Left lobe of liver (tissue), 2 donors: ENCODE results near the gene ZNF280D. TPM values are rescaled to one million over a fixed set of nuclear protein-coding genes. Genes with fewer than 3 reads are reported as not detected.
A peak's percentile ranks its signal among the peaks of the same experiment; 100 is the strongest.

Experiments
- ATAC-seq: fragments of 200-7000 bp; cut with Tn5 transposase; one replicate; pipeline ENCODE4 v1.9.1; 2020; ENCODE audit warnings: mild to moderate bottlenecking, moderate library complexity
- DNase-seq: peaks from one replicate; pipeline ENCODE4 v3.0.0-alpha.2; 2020; ENCODE audit warnings: low spot score
- total RNA-seq: library from RNA; stranded (reverse); gene quantifications from one replicate; pipeline ENCODE4 v1.2.1, GENCODE V29; 2021
- donor health status: DM: no; HTN: no; CAD: no; lungs with moderate emphysema.
- donor health status: DM: no; HTN: yes; CAD: no.

Gene ZNF280D
- total RNA-seq, 1 donor from 2014 or later: 15.8 TPM

- no peak for ATAC-seq
- DNase-seq: no peak
These were observed 21.6 kb upstream of the ZNF280D start for GRCh38 chr15:56754772-56755370.

- ATAC-seq (no peak), DNase-seq (no peak)
These were observed 19.7 kb upstream of the ZNF280D start for GRCh38 chr15:56752986-56753385.

DNA sequence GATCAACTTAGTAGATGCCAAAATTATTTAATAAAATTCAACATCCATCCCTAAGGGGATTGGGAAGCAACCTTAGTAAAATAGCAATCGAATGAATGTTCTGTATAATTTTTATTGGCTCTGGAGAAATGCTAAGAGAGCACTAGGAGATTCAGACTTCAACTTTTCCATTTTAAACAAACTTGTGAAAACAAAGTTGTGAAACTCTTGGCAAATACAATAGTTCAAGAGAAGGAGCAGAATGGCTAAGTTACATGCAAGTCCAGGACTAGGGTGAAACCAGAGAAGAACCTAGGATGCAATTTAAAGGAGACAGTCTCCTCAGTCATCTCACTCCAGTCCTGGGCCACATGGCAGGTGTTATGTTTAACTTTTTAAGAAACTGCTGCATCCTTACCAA is 16.7 kb upstream of the ZNF280D start:
- peak; percentile 79 for ATAC-seq

DNA sequence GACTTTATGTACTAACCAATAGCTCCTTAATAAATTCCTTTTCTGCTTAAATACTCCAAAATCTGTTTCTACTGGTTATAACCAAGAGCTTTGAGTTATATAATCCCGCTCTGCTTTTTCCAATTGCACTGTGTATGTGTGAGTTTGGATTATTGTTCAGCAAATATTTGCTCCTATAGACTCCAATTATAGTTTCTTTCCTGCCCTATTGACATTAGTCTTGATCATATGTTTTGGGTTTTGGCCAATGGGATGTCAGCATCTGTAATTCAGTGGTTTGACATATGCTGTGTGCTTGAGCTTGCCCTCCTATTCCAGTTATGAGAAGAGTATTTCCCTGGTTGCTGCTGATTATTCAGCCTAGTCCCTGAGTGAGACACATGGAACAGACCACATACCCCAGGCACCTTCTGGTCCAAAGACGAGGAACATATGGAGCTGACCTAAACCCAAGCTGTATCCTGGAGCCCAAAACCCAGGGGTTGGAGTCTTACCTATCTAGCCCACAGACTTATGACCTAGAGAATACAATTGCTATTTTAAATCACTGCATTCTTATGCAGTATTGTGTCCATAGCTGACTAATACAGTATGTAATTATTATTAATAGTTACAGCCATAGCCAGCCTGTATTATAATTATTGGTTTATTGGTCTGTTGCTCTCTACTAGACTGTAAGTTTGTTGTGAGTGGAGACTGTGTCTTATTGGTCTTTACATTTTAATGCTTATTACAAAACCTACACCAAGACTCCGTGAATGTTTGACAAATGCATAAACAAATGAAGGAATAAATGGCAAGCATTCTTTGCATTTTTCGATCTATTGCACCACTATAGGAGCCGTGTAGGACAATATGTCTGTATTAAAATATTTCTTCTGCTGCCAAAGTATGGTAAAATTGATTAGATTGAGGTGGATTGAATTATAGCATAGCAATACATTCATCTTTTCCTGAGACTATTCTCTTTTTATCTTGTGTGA is 11.7 kb upstream of the ZNF280D start:
- DNase-seq (no peak), ATAC-seq (no peak)

More for the DNA sequence above, 16.7 kb upstream of the ZNF280D start:
- DNase-seq: no peak

DNA sequence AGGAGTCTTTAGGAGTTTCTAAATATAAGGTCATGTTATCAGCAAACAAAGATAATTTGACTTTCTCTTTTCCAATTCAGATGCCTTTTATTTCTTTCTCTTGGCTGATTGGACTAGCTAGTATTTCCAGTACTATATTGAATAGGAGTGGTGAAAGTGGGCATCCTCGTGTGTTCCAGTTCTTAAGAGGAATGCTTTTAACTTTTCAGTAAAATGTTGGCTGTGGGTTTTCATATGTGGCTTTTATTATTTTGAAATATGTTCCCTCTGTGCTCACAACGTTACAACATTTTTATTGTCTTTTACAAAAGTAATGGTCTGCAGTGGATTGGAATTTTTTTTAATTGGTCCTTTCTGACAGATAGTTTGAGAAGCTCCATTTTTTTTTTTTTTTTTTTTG is 8.2 kb upstream of the ZNF280D start:
- ATAC-seq (no peak), DNase-seq (no peak)

- DNase-seq: no peak
- no peak for ATAC-seq
These were observed 6.8 kb upstream of the ZNF280D start for GRCh38 chr15:56739964-56740640.

GRCh38 chr15:56739474-56739873 is 6.2 kb upstream of the ZNF280D start:
- no peak for DNase-seq
- no peak for ATAC-seq

DNA sequence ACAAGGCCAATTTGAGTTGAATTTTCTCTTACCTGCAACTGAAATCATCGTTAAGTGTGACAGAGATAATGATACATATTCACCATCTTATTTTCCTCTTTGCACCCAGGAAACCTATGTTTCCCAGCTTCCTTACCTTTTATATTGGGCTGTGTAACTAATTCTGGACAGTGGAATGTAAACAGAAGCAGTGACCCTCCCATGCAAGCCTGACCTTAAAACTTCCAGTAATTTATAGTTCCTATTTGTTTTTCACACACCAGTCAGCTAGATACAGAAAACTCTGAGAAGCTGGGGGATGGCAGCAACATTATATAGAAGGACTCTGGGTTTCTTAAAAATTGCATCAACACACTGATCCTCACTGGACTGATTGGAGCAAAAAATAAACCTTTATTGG is 4.5 kb upstream of the ZNF280D start:
- ATAC-seq (no peak), DNase-seq (no peak)

GRCh38 chr15:56736881-56737707 is 3.8 kb upstream of the ZNF280D start:
- DNase-seq: no peak
- no peak for ATAC-seq

DNA sequence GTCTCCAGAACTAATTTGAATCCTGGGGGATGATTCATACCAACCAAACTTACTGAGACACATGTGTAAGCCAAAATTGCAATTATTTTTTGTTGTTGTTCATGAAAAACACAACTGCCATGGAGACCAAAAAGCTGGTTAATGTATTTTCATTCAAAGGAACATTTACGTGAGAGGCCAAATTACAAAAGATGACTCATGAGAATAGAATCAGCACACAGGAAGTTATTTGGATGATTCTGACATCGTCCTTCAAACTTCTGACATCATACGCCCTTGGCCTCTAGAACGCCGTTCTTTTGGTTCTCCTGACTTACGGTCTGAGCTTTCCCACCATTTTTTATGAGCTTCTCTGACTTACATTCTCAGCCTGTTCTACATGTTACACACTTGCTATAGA is 3.0 kb upstream of the ZNF280D start:
- no peak for DNase-seq

DNA sequence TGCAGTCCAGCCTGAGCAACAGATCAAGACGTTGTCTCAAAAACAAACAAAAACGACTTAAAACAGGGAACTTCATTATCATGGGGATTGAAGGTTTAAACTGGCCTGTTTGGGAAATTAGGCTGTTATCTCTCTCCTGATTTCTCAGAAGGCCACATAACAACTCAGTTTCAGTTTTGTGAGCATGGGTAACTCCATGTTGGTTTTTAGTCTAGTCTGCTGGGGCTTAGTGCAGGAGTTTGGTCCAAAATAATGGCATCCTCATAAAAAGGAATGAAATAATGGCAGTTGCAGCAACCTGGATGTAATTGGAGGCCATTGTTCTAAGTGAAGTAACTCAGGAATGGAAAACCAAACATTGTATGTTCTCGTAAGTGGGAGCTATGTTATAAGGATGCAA is 2.3 kb upstream of the ZNF280D start:
- no peak for DNase-seq
- ATAC-seq: no peak

More for the DNA sequence above, 3.0 kb upstream of the ZNF280D start:
- ATAC-seq: no peak

DNA sequence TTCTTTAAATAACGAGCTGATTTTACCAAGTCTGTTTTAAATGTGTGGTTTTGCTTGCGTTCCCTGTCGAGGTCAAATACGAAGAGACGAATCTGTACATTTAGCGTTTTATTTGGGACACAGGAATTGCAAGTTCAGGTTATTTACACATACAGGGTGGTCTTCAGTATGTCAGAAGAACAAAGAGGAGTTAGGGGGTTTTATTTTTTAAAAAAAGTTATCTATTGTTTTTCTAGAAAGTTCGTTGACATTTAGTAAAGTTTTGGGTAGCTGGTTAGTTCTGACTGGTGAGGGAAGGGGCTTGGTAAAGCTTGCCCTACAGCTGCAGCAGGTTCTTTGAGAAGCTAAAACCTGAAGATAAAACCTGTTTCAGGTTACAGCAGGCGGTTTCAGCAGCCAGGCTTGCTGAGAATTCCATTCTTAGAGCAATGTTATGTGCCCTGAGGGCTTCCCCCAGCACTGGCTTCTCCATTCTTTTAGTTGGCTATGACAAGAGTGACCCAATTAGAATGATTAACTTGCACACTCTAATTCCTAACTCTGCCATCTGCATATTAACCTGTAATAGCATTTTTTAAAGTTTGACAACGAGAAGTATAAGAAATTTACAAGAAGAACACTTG is 815 bp upstream of the ZNF280D start:
- no peak for ATAC-seq
- DNase-seq: no peak

GRCh38 chr15:56732886-56733135 is 498 bp downstream of the ZNF280D start:
- no peak for ATAC-seq

GRCh38 chr15:56732135-56732885 is 999 bp downstream of the ZNF280D start:
- ATAC-seq: peak; percentile 11
- no peak for DNase-seq

More at GRCh38 chr15:56732886-56733135, 498 bp downstream of the ZNF280D start:
- DNase-seq: no peak

DNA sequence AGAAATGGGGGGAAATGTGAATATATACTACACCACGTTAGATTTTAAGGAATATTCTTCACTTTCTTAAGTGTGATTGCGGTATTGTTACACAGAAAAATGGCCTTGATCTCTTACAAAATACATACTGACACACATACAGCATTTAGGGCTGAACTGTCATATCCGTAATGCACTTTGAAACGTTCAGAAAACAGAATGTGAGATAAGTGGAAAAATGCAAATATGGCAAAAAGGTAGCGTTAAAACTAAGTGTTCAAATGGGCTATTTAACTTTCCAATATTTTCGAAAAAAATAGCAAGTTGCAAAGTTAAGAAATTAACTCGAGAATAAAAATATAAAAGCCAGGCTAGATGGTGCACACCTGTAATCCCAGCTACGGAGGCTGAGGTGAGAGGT is 1.8 kb downstream of the ZNF280D start:
- DNase-seq (no peak), ATAC-seq (no peak)

- no peak for DNase-seq
- no peak for ATAC-seq
These were observed 3.7 kb downstream of the ZNF280D start for GRCh38 chr15:56729561-56729960.

DNA sequence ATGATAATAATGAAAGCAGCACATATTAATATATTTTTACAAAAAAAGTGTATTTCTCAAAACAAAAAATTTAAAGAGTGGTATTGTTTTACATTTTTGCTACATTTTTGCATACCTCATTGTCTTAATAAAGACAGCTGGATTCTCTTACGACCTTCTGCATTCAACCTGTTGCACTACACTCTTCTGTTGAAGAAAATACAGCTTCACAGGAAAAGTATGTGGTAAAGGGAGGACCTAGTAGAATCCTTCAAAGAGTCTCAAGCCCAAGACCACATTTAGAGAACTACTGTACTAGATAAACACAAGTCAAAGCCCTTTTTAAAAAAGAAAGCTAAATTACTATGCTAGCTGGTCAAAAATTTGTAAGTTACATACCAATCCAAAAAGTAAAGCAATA is 7.9 kb downstream of the ZNF280D start:
- ATAC-seq (no peak), DNase-seq (no peak)

DNA sequence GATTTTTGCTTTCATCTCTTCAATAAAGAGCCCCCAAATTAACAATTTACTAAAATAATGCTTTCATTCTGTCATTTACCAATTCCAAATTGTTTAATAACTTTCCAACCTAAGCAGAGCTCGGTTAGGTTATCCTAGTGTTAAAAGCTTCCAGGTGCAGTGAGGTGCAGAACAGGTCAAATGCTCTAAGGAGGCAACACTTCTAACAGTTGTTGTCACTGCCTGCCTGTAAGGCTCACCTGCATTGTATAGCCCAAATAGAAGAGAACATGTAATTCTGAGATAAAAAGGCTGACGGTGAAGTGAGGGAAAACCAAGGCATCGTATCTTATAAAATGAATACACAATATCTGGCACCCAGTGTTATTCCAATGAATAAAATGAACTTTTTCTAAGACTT is 9.1 kb downstream of the ZNF280D start:
- no peak for DNase-seq
- ATAC-seq: no peak

- ATAC-seq: no peak
These were observed 9.5 kb downstream of the ZNF280D start for GRCh38 chr15:56723787-56724186.

More at GRCh38 chr15:56723787-56724186, 9.5 kb downstream of the ZNF280D start:
- no peak for DNase-seq
